HG02678 (cell line): ENCODE data around the gene NUP153.

Source experiments
- ATAC-seq: cut with Tn5 transposase; IDR thresholded peaks from one replicate; pipeline ENCODE4 v1.9.1; 2021; ENCODE audit warnings: mild to moderate bottlenecking, moderate library complexity; ENCODE audit not compliant: unreplicated experiment

The NUP153 gene

GRCh38 chr6:17565399-17565798 lies 141.3 kb downstream of the NUP153 start:
- ATAC-seq, result no peak
